Gastroesophageal sphincter (tissue), 4 donors: ENCODE data around the gene EPO. TPM values are rescaled to one million over a fixed set of nuclear protein-coding genes. Genes with fewer than 3 reads are reported as not detected.

Experiments
- ATAC-seq: fragments of 150-250 bp; one replicate; pipeline ENCODE4 v1.9.1; 2016; ENCODE audit warnings: mild to moderate bottlenecking, moderate library complexity
- H3K27ac ChIP-seq, 4 donors: fragments of 200-600 bp; sonication (generic) in 3 of 4; 1 replicate in 3 of 4; 2 replicates in 1 of 4; pipeline ENCODE4 v1.5.1; 2016 to 2019
- H3K27me3 ChIP-seq: fragments of 200-600 bp; sonication (generic); one replicate; pipeline ENCODE4 v1.5.1; 2019
- H3K36me3 ChIP-seq, 2 donors: fragments of 200-600 bp; sonication (generic); one replicate each; pipeline ENCODE4 v1.5.1; 2019; ENCODE audit warnings: control low read depth in 1 of 2
- H3K4me1 ChIP-seq, 3 donors: fragments of 200-600 bp; sonication (generic); 1 replicate in 2 of 3; 2 replicates in 1 of 3; pipeline ENCODE4 v1.5.1; 2016 to 2019; ENCODE audit warnings: control low read depth in 2 of 3
- H3K4me3 ChIP-seq, 2 donors: fragments of 200-600 bp; sonication (generic); one replicate each; pipeline ENCODE4 v1.5.1; 2019; ENCODE audit warnings: mild to moderate bottlenecking in 1 of 2, moderate library complexity in 1 of 2
- H3K9me3 ChIP-seq, 3 donors: fragments of 200-600 bp; sonication (generic); one replicate each; pipeline ENCODE4 v1.5.1; 2017 to 2019; ENCODE audit warnings: control low read depth in 2 of 3
- EP300 ChIP-seq: sonication (generic); formaldehyde crosslinking; IDR thresholded peaks from one replicate; pipeline ENCODE4 v1.6.1; 2017; ENCODE audit warnings: antibody characterized with exemption, mild to moderate bottlenecking
- POLR2A ChIP-seq, 2 donors: fragments of 450-650 bp; IDR thresholded peaks; one replicate each; pipeline ENCODE4 v1.6.1; 2017; ENCODE audit warnings: antibody characterized with exemption in 2 of 2, mild to moderate bottlenecking in 2 of 2, moderate library complexity in 1 of 2
- POLR2AphosphoS5 ChIP-seq: sonication (generic); formaldehyde crosslinking; IDR thresholded peaks from one replicate; pipeline ENCODE4 v1.6.1; 2017; ENCODE audit warnings: antibody characterized with exemption
- WGBS, 2 donors: methylation state at CpG; one replicate each; pipeline ENCODE4 v1.1.5; 2018; ENCODE audit warnings: low coverage in 1 of 2; 5-methylcytosine and 5-hydroxymethylcytosine counted together
- total RNA-seq, 4 donors: library from RNA; depleted of rRNA; stranded (reverse); fragments of >200 nt; gene quantifications; one replicate each; pipeline ENCODE4 v1.1.0, GENCODE V29; 2016
- TF ChIP-seq, protein P1 (sequence below), 4 experiments: fragments of 200-600 bp in 2 of 4; fragments of 450-650 bp in 2 of 4; sonication (generic) in 1 of 4; IDR thresholded peaks; one replicate each; pipeline ENCODE4 v1.5.1; 2017 to 2019; ENCODE audit warnings: antibody characterized with exemption in 4 of 4, mild to moderate bottlenecking in 2 of 4, moderate library complexity in 2 of 4

EPO gene
- total RNA-seq, 4 donors from 2014 or later: not detected

- Histone ChIP-seq H3K36me3 (no peaks in the 10 kb centered on the region), H3K27ac (no peak overlapping the region), H3K4me3 (no peak overlapping the region), H3K27me3 (no peaks in the 10 kb centered on the region), H3K9me3 (no peaks in the 10 kb centered on the region), H3K4me1 (no peaks in the 10 kb centered on the region)
- WGBS, 2 donors: 100% methylated on average over 1 of the region's 6 CpGs; no CpG with 5 or more reads in 1 of the 2 donors
- ATAC-seq: no peak
- TF ChIP-seq, protein P1, sequence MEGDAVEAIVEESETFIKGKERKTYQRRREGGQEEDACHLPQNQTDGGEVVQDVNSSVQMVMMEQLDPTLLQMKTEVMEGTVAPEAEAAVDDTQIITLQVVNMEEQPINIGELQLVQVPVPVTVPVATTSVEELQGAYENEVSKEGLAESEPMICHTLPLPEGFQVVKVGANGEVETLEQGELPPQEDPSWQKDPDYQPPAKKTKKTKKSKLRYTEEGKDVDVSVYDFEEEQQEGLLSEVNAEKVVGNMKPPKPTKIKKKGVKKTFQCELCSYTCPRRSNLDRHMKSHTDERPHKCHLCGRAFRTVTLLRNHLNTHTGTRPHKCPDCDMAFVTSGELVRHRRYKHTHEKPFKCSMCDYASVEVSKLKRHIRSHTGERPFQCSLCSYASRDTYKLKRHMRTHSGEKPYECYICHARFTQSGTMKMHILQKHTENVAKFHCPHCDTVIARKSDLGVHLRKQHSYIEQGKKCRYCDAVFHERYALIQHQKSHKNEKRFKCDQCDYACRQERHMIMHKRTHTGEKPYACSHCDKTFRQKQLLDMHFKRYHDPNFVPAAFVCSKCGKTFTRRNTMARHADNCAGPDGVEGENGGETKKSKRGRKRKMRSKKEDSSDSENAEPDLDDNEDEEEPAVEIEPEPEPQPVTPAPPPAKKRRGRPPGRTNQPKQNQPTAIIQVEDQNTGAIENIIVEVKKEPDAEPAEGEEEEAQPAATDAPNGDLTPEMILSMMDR (IDR thresholded peaks at IDR 0.05): no peak
- TF ChIP-seq EP300 (no peak), POLR2AphosphoS5 (no peak), POLR2A (IDR thresholded peaks at IDR 0.05) (no peak)
Measured at GRCh38 chr7:100739934-100740333, 19.7 kb downstream of the EPO start.

- ATAC-seq: no peak
- Histone ChIP-seq H3K27me3 (peaks cover 32% of the 10 kb centered on the region), H3K36me3 (no peaks in the 10 kb centered on the region), H3K4me3 (peak overlapping the region in 1 of 2 donors; percentile 45), H3K27ac (no peak overlapping the region), H3K9me3 (no peaks in the 10 kb centered on the region), H3K4me1 (no peaks in the 10 kb centered on the region)
- no peak for TF ChIP-seq POLR2AphosphoS5
- no peak for TF ChIP-seq POLR2A (IDR thresholded peaks at IDR 0.05)
- TF ChIP-seq, protein P1 (IDR thresholded peaks at IDR 0.05): no peak
- no peak for TF ChIP-seq EP300
- 69 to 90% methylated on average over 6 to 14 of the region's 14 CpGs for whole genome bisulfite sequencing, 2 donors
Measured at GRCh38 chr7:100744605-100745004, 24.3 kb downstream of the EPO start.

- Histone ChIP-seq H3K4me1 (no peaks in the 10 kb centered on the region), H3K27ac (no peak overlapping the region), H3K36me3 (no peaks in the 10 kb centered on the region), H3K4me3 (peak overlapping the region; percentile 19 to 45), H3K9me3 (no peaks in the 10 kb centered on the region), H3K27me3 (peaks cover 35% of the 10 kb centered on the region)
- TF ChIP-seq POLR2A (IDR thresholded peaks at IDR 0.05) (no peak), POLR2AphosphoS5 (no peak), EP300 (no peak)
- TF ChIP-seq, protein P1 (IDR thresholded peaks at IDR 0.05): no peak
- peak; percentile 67 for ATAC-seq
- 44% methylated on average over 21 of the region's 28 CpGs; no CpG with 5 or more reads in 1 of the 2 donors for WGBS, 2 donors
Measured at GRCh38 chr7:100745184-100745583, 24.9 kb downstream of the EPO start.

GRCh38 chr7:100752994-100753393, 32.7 kb downstream of the EPO start:
- 90 to 100% methylated on average over 2 to 4 of the region's 5 CpGs for WGBS, 2 donors

DNA sequence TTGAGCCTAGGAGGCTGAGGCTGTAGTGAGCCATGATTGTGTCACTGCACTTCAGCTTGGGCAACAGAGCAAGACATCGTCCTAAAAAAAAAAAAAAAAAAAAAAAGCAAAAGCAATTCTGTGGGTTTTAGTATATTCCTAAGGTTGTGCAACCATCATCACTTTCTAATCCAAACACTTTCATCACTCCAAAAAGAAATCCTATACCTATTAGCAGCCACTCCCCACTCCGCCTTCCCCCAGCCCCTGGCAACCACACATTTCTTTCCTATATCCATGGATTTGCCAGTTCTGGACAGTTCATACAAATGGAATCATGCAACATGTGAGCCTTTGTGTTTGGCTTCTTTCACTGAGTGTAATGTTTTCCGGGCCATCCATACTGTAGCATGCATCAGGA, 33.5 kb downstream of the EPO start:
- peaks cover 41% of the 10 kb centered on the region for H3K27me3 ChIP-seq
- no peaks in the 10 kb centered on the region for H3K4me1 ChIP-seq
- no peaks in the 10 kb centered on the region for H3K9me3 ChIP-seq
- no peak overlapping the region for H3K27ac ChIP-seq
- no peak for ATAC-seq
- no peaks in the 10 kb centered on the region for H3K36me3 ChIP-seq
- TF ChIP-seq EP300: no peak
- no peak for TF ChIP-seq POLR2AphosphoS5
- no peak for TF ChIP-seq POLR2A (IDR thresholded peaks at IDR 0.05)
- TF ChIP-seq, protein P1 (IDR thresholded peaks at IDR 0.05): no peak
- H3K4me3 ChIP-seq: no peak overlapping the region
- 82 to 91% methylated on average over 2 to 3 of the region's 3 CpGs for WGBS, 2 donors

More at GRCh38 chr7:100752994-100753393, 32.7 kb downstream of the EPO start:
- TF ChIP-seq POLR2AphosphoS5 (no peak), POLR2A (IDR thresholded peaks at IDR 0.05) (no peak), EP300 (no peak)
- TF ChIP-seq, protein P1 (IDR thresholded peaks at IDR 0.05): no peak
- peaks cover 41% of the 10 kb centered on the region for H3K27me3 ChIP-seq
- ATAC-seq: no peak
- H3K4me3 ChIP-seq: no peak overlapping the region
- no peaks in the 10 kb centered on the region for H3K36me3 ChIP-seq
- no peaks in the 10 kb centered on the region for H3K4me1 ChIP-seq
- H3K27ac ChIP-seq: no peak overlapping the region
- H3K9me3 ChIP-seq: no peaks in the 10 kb centered on the region
